Activated CD4-positive, alpha-beta T cell treated with anti-CD3 and anti-CD28 coated beads, Interleukin-2, amount 50 U/mL, for 16 hours (primary cell): ENCODE results near the gene CD226.
"Not testable (repeated sequence)": the region's sequence is repeated elsewhere in the genome, so short reads cannot be mapped to it uniquely, and the experiment has no call there.

Source experiments
- DNase-seq: peaks from one replicate; pipeline ENCODE4 v3.0.0-alpha.2; 2020

Gene CD226

DNA sequence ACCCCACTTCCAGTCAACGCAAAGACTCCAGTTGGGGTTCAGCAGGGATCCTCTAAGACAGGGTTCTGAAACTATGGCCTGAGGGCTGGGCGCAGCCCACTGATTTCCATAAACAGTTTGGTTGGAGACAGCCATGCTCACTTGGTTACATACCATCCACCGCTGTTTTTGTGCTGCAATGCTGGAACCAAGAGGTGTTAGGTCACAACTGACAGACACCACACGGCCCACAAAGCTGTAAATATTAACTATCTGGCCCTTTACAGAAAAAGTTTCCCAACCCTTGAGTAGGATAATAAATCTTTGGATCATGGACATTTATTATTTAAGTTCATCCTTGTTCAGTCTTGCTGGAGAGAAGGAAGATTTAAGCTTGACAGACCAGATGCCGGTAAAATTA lies 8.4 kb upstream of the CD226 start:
- DNase-seq, result no peak

DNA sequence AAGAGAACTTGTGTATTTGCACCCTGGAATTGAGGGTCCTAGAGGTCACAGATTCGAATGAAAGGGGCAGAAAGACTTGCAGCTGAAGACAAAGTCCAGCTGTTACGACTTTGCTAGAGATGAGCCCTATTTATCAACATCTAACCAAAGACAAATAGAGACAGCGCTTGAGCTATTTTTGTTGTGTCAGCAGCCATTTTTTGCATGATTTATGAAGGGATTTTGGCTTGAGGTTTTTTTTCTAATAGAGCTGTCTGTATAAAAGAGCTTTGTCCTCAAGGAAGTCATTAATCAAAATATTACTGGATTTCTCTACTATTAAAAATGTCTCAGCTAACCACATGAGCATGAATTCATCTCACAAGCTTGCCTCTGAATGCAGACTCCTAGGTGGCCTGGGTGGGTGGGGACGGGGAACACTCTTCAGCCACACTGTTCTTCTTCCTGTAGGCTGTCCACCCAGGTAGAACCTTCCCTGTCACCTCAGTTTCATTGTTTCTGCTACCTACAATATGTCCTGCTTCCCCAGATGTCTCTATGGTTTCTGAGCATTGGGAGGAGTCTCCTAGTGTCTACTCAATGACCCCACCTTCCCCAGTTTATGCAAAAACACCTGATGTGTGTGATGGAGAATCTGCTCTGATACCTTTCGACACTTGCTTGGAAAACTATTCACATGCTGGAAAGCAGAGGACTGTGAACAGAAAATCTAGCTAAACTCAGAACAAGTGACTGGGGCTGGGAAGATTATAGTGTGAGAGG lies 7.2 kb upstream of the CD226 start:
- DNase-seq, result no peak

DNA sequence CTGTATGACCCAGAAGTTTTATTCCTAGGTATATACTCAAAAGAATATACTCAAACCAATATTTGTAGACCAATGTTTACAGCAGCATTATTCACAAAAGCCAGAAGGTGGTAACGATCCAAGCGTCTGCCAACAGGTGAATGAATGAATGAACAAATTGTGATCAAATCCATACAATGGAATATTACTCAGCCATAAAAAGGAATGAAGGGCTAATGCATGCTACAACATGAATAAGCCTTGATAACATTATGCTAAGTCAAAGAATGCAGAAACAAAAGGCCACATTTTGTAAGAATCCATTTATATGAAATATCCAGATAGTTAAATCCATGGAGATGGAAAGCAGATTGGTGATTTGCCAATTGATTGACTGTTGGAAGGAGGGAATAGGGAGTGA lies 5.5 kb upstream of the CD226 start:
- no peak for DNase-seq

DNA sequence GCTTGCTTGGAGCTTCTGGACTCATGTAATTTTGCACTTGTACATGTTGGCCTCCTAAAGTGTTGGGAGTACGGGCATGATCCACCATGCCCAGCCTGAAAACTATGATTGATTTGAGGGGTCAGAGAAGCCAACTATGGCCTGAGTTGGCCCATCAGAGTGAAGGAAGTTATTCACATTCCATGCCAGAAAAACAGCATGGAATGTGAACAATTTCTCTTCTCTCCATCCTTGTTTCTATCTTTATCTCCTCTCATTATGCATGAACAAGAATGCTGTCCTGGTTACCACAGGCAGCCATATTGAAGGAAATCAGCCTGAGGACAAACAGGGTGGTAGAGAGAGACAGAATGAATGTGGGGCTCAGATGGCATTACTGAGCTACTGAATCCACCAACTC lies 3.5 kb upstream of the CD226 start:
- no peak for DNase-seq

- DNase-seq, result no peak
Observed at GRCh38 chr18:69949538-69949936, 1.9 kb upstream of the CD226 start.

GRCh38 chr18:69948919-69949537 lies 1.4 kb upstream of the CD226 start:
- DNase-seq, result peak; percentile 91

GRCh38 chr18:69948256-69948655 lies 583 bp upstream of the CD226 start:
- DNase-seq, result no peak

DNA sequence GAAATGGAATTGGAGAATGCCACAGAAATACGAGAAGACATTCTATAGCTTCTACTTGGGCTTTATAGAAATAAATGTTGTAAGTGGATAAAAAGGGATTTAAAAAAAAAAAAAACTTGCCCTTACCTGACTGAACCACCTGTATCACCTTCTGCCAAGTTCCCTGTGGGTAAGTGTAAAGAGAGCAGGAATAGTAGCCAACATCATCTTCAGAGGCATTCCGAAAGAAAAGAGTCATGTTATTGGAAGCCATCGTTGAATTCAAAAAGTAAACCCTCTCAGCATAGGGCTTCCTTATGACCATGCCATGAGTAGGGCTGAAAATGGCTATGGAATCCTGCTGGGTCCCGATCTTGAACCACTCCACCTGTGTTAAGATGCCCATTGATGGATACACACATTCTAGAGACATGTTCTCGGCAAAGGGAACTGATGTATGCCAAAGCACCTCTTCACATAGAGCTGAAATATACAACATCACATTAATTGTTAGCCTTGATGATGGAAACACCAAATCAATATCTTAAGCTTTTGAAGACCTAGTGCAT lies 991 bp downstream of the CD226 start:
- no peak for DNase-seq

- DNase-seq, result peak; percentile 83
Observed at GRCh38 chr18:69945220-69946114, 2.2 kb downstream of the CD226 start.

DNA sequence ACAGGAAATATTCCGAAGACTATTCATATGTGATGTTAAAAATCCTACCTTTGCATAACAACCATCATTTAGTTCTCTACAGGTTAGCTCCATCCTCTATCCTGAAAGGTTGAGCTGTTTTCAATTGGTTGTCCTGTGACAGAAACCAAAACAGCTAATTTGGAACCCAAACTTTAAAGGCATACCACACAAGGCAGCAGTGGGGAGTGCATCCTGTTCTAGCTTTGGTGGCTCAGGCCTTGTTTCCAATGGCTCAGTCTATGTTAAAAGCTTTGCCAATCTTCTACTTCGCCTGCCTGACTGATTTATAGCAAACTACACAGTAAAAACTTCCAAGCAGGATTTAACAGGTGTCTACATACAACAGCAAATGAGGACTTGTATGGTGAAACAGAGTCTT lies 3.2 kb downstream of the CD226 start:
- no peak for DNase-seq

DNA sequence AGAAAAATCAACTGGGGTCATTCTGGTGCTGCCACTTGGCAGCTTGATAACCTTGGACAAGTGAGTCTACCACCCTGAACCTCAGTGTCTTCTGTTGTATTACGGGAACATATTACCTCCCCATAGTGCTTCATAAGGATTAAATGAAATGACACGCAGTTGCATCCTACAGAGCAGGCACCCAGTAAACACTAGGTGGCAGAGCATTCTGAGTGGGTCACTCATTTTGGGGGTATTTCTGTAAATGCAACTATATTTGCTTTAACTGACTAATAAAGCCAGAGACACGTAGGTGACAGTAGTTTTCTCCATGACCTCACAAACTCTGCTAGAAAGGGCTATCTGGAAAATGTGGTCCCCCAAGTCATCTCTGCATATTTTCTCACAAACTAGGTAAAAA lies 4.7 kb downstream of the CD226 start:
- no peak for DNase-seq

- DNase-seq, result no peak
Observed at GRCh38 chr18:69941183-69941582, 6.5 kb downstream of the CD226 start.

DNA sequence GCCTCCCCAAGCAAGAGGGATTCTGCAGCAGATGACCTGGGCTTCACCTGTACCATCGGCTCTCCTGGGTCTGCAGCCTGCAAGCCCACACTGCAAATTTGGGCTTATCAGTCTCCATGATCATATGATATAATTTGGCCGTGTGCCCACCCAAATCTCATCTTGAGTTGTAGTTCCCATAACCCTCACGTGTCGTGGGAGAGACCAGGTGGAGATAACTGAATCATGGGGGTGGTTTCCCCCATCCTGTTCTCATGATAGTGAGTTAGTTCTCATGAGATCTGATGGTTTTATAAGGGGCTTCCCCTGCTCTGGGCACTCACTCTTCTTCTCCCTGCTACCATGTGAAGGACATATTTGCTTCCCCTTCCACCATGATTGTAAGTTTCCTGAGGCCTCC lies 7.9 kb downstream of the CD226 start:
- not testable (repeated sequence) for DNase-seq

DNA sequence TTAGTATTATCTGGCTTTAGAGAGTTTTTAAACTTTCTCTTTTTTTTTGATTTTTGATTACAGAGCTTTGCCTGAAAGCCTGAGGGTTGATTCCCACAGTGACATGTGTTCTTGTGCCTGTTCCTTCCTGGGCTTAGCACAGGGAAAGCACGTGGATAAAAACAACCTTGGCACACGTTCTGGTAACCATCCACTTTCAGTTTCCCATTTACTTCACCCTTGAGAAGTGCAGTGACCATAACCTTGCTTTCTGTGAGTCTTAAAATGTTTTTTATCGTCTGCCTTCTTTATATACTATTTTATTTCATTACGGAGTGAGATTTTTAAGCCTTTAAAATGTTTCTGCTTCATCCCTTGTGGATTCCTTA lies 11.5 kb downstream of the CD226 start:
- DNase-seq, result no peak

- DNase-seq, result peak; percentile 94
Observed at GRCh38 chr18:69935319-69936190, 12.1 kb downstream of the CD226 start.

- DNase-seq, result no peak
Observed at GRCh38 chr18:69934601-69935265, 12.9 kb downstream of the CD226 start.

DNA sequence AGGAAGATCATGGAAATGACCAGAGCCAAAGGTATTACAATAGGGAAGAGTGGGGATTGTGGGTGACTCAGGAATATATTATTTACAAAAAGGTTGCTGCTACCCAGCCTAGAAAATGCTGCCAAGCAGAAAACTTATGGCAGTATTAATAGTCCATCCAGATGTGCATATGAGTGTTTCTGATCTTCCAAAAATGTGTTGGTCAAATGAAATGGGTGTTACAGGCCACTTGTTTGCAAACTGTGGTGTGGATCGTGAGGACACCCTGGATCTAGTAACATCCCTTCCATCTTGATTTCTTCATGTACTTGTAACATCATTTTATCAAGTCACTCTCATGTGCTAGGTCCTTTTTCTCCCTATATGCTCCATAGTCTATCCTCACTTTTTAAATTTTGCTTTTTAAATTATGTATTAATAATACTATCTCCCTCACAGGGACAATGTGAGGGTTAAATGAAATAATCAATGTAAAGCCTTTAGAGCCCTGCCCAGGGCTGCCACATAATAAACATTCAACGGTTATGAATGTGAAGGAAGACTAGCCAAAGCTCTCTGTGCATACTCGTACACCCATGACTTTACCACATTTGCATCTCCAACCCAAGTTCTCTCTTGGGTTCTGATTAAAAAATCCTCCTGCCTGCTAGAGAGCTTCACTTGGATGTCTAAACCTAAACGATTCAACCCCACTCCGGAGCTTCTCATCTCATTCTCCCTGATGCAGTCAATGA lies 18.5 kb downstream of the CD226 start:
- no peak for DNase-seq

GRCh38 chr18:69916412-69916811 lies 31.3 kb downstream of the CD226 start:
- no peak for DNase-seq

- DNase-seq, result no peak
Observed at GRCh38 chr18:69908838-69909237, 38.8 kb downstream of the CD226 start.

GRCh38 chr18:69906765-69907164 lies 40.9 kb downstream of the CD226 start:
- DNase-seq, result no peak

GRCh38 chr18:69900941-69901340 lies 46.7 kb downstream of the CD226 start:
- DNase-seq, result no peak
